GM23338 (cell line): Measurements from ENCODE around the gene LMF1. TPM values are rescaled to one million over a fixed set of nuclear protein-coding genes. Genes with fewer than 3 reads are reported as not detected.

Source experiments
- ATAC-seq: fragments of 200-7000 bp; cut with Tn5 transposase; 3 replicates; pipeline ENCODE4 v1.9.1; 2020
- DNase-seq: peaks from one replicate; pipeline ENCODE4 v3.0.0-alpha.2; 2015; ENCODE audit warnings: low spot score
- H2AFZ ChIP-seq: fragments of 200-600 bp; sonication (generic); 2 replicates; pipeline ENCODE4 v1.8.0; 2016; ENCODE audit warnings: antibody characterized with exemption, mild to moderate bottlenecking, moderate library complexity
- H3F3A ChIP-seq: fragments of 200-600 bp; sonication (generic); replicated peaks from 2 replicates; pipeline ENCODE4 v1.8.0; 2017; ENCODE audit warnings: antibody characterized with exemption, mixed run types, low read depth
- H3K27ac ChIP-seq: fragments of 200-600 bp; sonication (generic); 2 replicates; pipeline ENCODE4 v1.6.1; 2016; ENCODE audit warnings: low read depth
- H3K27me3 ChIP-seq: fragments of 200-600 bp; sonication (generic); 2 replicates; pipeline ENCODE4 v1.8.0; 2016; ENCODE audit warnings: mild to moderate bottlenecking, mixed run types, moderate library complexity; ENCODE audit not compliant: insufficient read depth
- H3K36me3 ChIP-seq: fragments of 200-600 bp; sonication (generic); 2 replicates; pipeline ENCODE4 v1.8.0; 2016; ENCODE audit warnings: mild to moderate bottlenecking; ENCODE audit not compliant: insufficient read depth
- H3K4me1 ChIP-seq: fragments of 200-600 bp; sonication (generic); 2 replicates; pipeline ENCODE4 v1.8.0; 2016; ENCODE audit warnings: mild to moderate bottlenecking, moderate library complexity; ENCODE audit not compliant: insufficient read depth
- H3K4me2 ChIP-seq: fragments of 200-600 bp; sonication (generic); 2 replicates; pipeline ENCODE4 v1.7.1; 2017; ENCODE audit warnings: mixed run types
- H3K4me3 ChIP-seq: fragments of 200-600 bp; sonication (generic); 2 replicates; pipeline ENCODE4 v1.6.1; 2016; ENCODE audit warnings: mixed run types
- H3K79me2 ChIP-seq: fragments of 200-600 bp; sonication (generic); replicated peaks from 2 replicates; pipeline ENCODE4 v1.8.0; 2017; ENCODE audit warnings: mild to moderate bottlenecking; ENCODE audit not compliant: insufficient read depth
- H3K9me2 ChIP-seq: fragments of 200-600 bp; sonication (generic); 2 replicates; pipeline ENCODE4 v1.8.0; 2017; ENCODE audit not compliant: insufficient read depth
- H4K20me1 ChIP-seq: fragments of 200-600 bp; sonication (generic); replicated peaks from 2 replicates; pipeline ENCODE4 v1.8.0; 2017; ENCODE audit warnings: mild to moderate bottlenecking; ENCODE audit not compliant: insufficient read depth
- H3K27ac Mint-ChIP-seq: 2 replicates; pipeline ENCODE4 v1.8.0; 2020; ENCODE audit warnings: inconsistent platforms, mild to moderate bottlenecking, moderate library complexity, mixed read lengths
- H3K27me3 Mint-ChIP-seq: 3 replicates; pipeline ENCODE4 v1.8.0; 2022; ENCODE audit warnings: low read depth, mild to moderate bottlenecking, moderate library complexity, mixed read lengths, inconsistent platforms; ENCODE audit not compliant: insufficient read depth, poor library complexity
- H3K36me3 Mint-ChIP-seq: 3 replicates; pipeline ENCODE4 v1.8.0; 2021; ENCODE audit warnings: low read depth, mild to moderate bottlenecking, inconsistent platforms, moderate library complexity, mixed read lengths
- H3K4me1 Mint-ChIP-seq: 3 replicates; pipeline ENCODE4 v1.8.0; 2020; ENCODE audit warnings: mild to moderate bottlenecking, inconsistent platforms, mixed read lengths
- H3K4me3 Mint-ChIP-seq: 3 replicates; pipeline ENCODE4 v1.8.0; 2021; ENCODE audit warnings: moderate library complexity, mild to moderate bottlenecking, inconsistent platforms, mixed read lengths
- H3K9me3 Mint-ChIP-seq: 3 replicates; pipeline ENCODE4 v1.8.0; 2020; ENCODE audit warnings: moderate library complexity, mild to moderate bottlenecking, inconsistent platforms, mixed read lengths
- CREB1 ChIP-seq: fragments of 250-450 bp; sonication (Bioruptor Pico); IDR thresholded peaks from 2 replicates; pipeline ENCODE4 v1.5.0; 2020; ENCODE audit warnings: low read depth, mild to moderate bottlenecking, moderate library complexity
- CTCF ChIP-seq, 2 experiments: fragments of 200-600 bp in 1 of 2; sonication (generic) in 1 of 2; conservative IDR thresholded peaks; 2 replicates each; pipeline versions ENCODE4 v1.5.1 to v1.6.1; 2016 to 2017; ENCODE audit warnings: antibody characterized with exemption in 2 of 2, low read depth in 2 of 2, mild to moderate bottlenecking in 2 of 2, moderate library complexity in 1 of 2
- EZH2 ChIP-seq: fragments of 200-600 bp; sonication (generic); IDR thresholded peaks from one replicate; pipeline ENCODE4 v1.8.0; 2017; ENCODE audit warnings: antibody characterized with exemption, mild to moderate bottlenecking, low read depth; ENCODE audit not compliant: unreplicated experiment
- NANOG ChIP-seq: IDR thresholded peaks from 2 replicates; pipeline ENCODE4 v1.6.1; 2016; ENCODE audit warnings: antibody characterized with exemption, borderline replicate concordance
- POLR2AphosphoS5 ChIP-seq: IDR thresholded peaks from 2 replicates; pipeline ENCODE4 v1.6.1; 2016; ENCODE audit warnings: antibody characterized with exemption, low read depth
- REST ChIP-seq: IDR thresholded peaks from one replicate; pipeline ENCODE4 v1.6.1; 2018; ENCODE audit warnings: antibody characterized with exemption; ENCODE audit not compliant: unreplicated experiment
- STAT1 ChIP-seq: IDR thresholded peaks from one replicate; pipeline ENCODE4 v1.6.1; 2016; ENCODE audit warnings: antibody characterized with exemption; ENCODE audit not compliant: unreplicated experiment
- ZNF114 ChIP-seq: fragments of 250-450 bp; sonication (Bioruptor Pico); IDR thresholded peaks from 2 replicates; pipeline ENCODE4 v1.5.0; 2020; ENCODE audit warnings: mild to moderate bottlenecking, moderate library complexity
- ZNF331 ChIP-seq: fragments of 250-450 bp; sonication (Bioruptor Pico); IDR thresholded peaks from 2 replicates; pipeline ENCODE4 v1.5.0; 2020; ENCODE audit warnings: low read depth, mild to moderate bottlenecking, moderate library complexity
- ZNF462 ChIP-seq: fragments of 250-450 bp; sonication (Bioruptor Pico); IDR thresholded peaks from 2 replicates; pipeline ENCODE4 v1.5.0; 2020; ENCODE audit warnings: mild to moderate bottlenecking, moderate library complexity
- polyA plus RNA-seq: library from polyadenylated mRNA; unstranded; fragments of >200 nt; fragmentation: Nextera tagmentation; extraction: Ambion mirVana; gene quantifications from 2 replicates; pipeline ENCODE4 v1.2.1, GENCODE V29; 2016
- total RNA-seq: library from RNA; depleted of rRNA; stranded (reverse); fragments of >200 nt; shearing (Covaris generic); gene quantifications from 2 replicates; pipeline ENCODE4 v1.2.3, GENCODE V29; 2014

Gene LMF1
- total and polyA plus RNA-seq, 2 experiments from 2014 or later = 4.2 to 10.1 TPM

GRCh38 chr16:918068-918467 lies 52.7 kb downstream of the LMF1 start (continued):
- TF ChIP-seq CTCF (conservative IDR thresholded peaks at IDR 0.05; ENCODE audit: low read depth in 2 of 2) (no peak), NANOG (no peak), ZNF114 (CRISPR knock-in tag) (no peak), REST (no peak), ZNF331 (CRISPR knock-in tag) (no peak)

DNA sequence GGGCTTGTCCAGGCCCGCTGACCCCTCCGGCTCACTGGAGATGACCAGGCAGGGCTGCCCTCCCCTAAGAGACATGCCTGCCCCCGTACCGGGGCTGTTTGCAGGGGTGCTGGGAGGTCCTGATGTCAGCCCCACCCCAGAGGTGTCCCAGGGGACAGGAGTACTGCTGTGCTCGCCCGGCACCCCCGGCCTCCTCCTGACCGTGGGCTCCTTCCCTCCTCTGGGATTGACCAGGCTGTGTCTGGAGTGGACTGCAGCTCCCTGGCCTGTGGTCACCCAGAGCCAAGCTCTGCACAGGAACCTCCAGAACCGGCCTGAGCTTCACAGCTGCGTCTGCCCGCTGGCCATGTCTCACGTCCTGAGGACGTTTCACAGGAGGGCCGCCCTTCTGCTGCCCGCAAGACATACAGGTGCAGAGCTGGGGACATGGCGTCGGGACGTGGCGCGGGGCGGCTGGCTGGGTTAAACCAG lies 53.2 kb downstream of the LMF1 start:
- Mint-ChIP-seq H3K27ac (no peak overlapping the region), H3K4me3 (no peak overlapping the region)

More for the DNA sequence above, 53.2 kb downstream of the LMF1 start:
- Histone ChIP-seq H3K79me2 (no peaks in the 10 kb centered on the region), H3K27me3 (no peaks in the 10 kb centered on the region), H3F3A (no peaks in the 10 kb centered on the region), H3K9me2 (no peaks in the 10 kb centered on the region), H3K4me1 (no peaks in the 10 kb centered on the region), H3K4me3 (no peak overlapping the region), H2AFZ (no peak overlapping the region), H3K36me3 (no peaks in the 10 kb centered on the region), H3K27ac (no peak overlapping the region), H4K20me1 (no peaks in the 10 kb centered on the region), H3K4me2 (no peak overlapping the region)
- ATAC-seq = no peak
- no peaks in the 10 kb centered on the region for H3K4me1 Mint-ChIP-seq
- DNase-seq = no peak
- TF ChIP-seq CREB1 = no peak
- TF ChIP-seq POLR2AphosphoS5 = no peak
- TF ChIP-seq REST = no peak
- TF ChIP-seq EZH2 = no peak
- TF ChIP-seq ZNF462 = no peak
- TF ChIP-seq STAT1 = no peak
- peaks cover 10% of the 10 kb centered on the region for H3K36me3 Mint-ChIP-seq
- peaks cover 1% of the 10 kb centered on the region for H3K27me3 Mint-ChIP-seq
- H3K9me3 Mint-ChIP-seq = peaks cover 12% of the 10 kb centered on the region
